ENCODE measurements around the gene CCDC110.

GRCh38 chr4:185465707-185466106, 5.8 kb downstream of the CCDC110 start:
- TF ChIP-seq CTCF (IDR thresholded peaks at IDR 0.05; ENCODE audit: low read length): no peak
- no peak for TF ChIP-seq EZH2 (optimal IDR thresholded peaks at IDR 0.05; ENCODE audit: low read depth, low read length)
- TF ChIP-seq EZH2phosphoT487 (IDR thresholded peaks at IDR 0.05; ENCODE audit: low read length): no peak
